Measurements from ENCODE around the gene PTGR3.

Gene PTGR3

GRCh38 chr18:75185460-75185859 is 23.5 kb downstream of the PTGR3 start:
- no peaks in the 10 kb centered on the region for H3K4me1 ChIP-seq (ENCODE audit: insufficient read depth, low read length)

DNA sequence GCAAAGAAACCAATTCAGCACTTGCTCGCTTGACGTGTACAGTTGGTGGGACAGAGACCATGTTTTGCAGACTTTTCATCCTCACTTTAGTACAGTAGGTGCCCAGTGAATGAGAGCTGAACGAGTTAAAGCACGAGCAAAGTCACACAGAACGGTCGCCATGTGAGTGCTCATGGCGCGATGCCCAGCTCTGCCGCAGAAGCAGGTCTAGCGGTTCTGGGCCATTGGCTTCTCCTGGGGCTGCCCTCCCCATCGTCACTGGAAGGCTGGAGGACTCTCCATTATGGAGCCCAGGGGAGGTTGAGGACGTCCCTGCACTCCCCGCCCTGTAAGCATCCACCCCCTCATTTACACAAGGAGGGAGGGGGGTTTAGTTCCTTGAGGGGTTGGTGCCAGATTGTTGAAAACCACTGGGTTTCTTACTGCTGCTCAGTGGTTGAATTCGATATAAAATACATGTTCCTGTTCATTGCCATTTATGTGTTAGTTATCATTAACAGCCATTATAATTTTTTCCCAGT is 24.9 kb downstream of the PTGR3 start:
- Histone ChIP-seq H3K4me1 (ENCODE audit: insufficient read depth, low read length) (no peaks in the 10 kb centered on the region), H3K36me3 (ENCODE audit: insufficient read depth, low read length) (no peaks in the 10 kb centered on the region), H3K9me3 (ENCODE audit: control insufficient read depth, insufficient read depth, low read length) (no peaks in the 10 kb centered on the region), H3K9ac (ENCODE audit: low read depth, low read length) (no peak overlapping the region)

More at GRCh38 chr18:75185460-75185859, 23.5 kb downstream of the PTGR3 start:
- Histone ChIP-seq H3K9ac (ENCODE audit: low read depth, low read length) (no peak overlapping the region), H3K9me3 (ENCODE audit: control insufficient read depth, insufficient read depth, low read length) (no peaks in the 10 kb centered on the region), H3K36me3 (ENCODE audit: insufficient read depth, low read length) (no peaks in the 10 kb centered on the region)

- no peak overlapping the region for H3K9ac ChIP-seq (ENCODE audit: low read depth, low read length)
- no peaks in the 10 kb centered on the region for H3K36me3 ChIP-seq (ENCODE audit: insufficient read depth, low read length)
- H3K4me1 ChIP-seq (ENCODE audit: insufficient read depth, low read length) = no peaks in the 10 kb centered on the region
- no peaks in the 10 kb centered on the region for H3K9me3 ChIP-seq (ENCODE audit: control insufficient read depth, insufficient read depth, low read length)
These were observed 25.4 kb downstream of the PTGR3 start for GRCh38 chr18:75183524-75183923.

- Histone ChIP-seq H3K4me1 (ENCODE audit: insufficient read depth, low read length) (no peaks in the 10 kb centered on the region), H3K9me3 (ENCODE audit: control insufficient read depth, insufficient read depth, low read length) (no peaks in the 10 kb centered on the region), H3K36me3 (ENCODE audit: insufficient read depth, low read length) (no peaks in the 10 kb centered on the region), H3K9ac (ENCODE audit: low read depth, low read length) (no peak overlapping the region)
These were observed 28.9 kb downstream of the PTGR3 start for GRCh38 chr18:75179819-75180600.

GRCh38 chr18:75178376-75178775 is 30.6 kb downstream of the PTGR3 start:
- Histone ChIP-seq H3K4me1 (ENCODE audit: insufficient read depth, low read length) (no peaks in the 10 kb centered on the region), H3K36me3 (ENCODE audit: insufficient read depth, low read length) (no peaks in the 10 kb centered on the region), H3K9ac (ENCODE audit: low read depth, low read length) (no peak overlapping the region), H3K9me3 (ENCODE audit: control insufficient read depth, insufficient read depth, low read length) (no peaks in the 10 kb centered on the region)

GRCh38 chr18:75176849-75177248 is 32.1 kb downstream of the PTGR3 start:
- H3K36me3 ChIP-seq (ENCODE audit: insufficient read depth, low read length) = no peaks in the 10 kb centered on the region
- no peaks in the 10 kb centered on the region for H3K4me1 ChIP-seq (ENCODE audit: insufficient read depth, low read length)
- no peaks in the 10 kb centered on the region for H3K9me3 ChIP-seq (ENCODE audit: control insufficient read depth, insufficient read depth, low read length)
- H3K9ac ChIP-seq (ENCODE audit: low read depth, low read length) = no peak overlapping the region

DNA sequence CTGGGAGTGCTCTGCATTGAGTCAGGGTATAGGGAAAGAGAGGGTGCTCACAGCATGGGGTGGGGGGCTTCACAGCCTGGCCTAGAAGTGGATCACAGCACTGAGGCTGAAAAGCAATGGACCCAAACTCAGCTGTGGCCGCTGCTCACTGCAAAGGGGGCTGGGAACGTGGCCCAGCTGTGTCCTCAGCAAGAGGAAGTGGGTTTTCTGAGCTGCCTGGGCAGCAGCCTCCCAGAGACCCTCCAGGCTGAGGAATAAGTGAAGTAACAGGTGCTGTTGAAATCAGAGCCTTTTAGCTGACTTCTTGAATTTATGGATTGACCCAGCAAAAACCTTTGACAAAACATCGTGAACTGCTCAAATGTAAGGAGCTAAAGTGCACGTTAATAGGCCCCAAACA is 35.2 kb downstream of the PTGR3 start:
- no peaks in the 10 kb centered on the region for H3K36me3 ChIP-seq (ENCODE audit: insufficient read depth, low read length)
- H3K4me1 ChIP-seq (ENCODE audit: insufficient read depth, low read length) = no peaks in the 10 kb centered on the region
- H3K9ac ChIP-seq (ENCODE audit: low read depth, low read length) = no peak overlapping the region
- no peaks in the 10 kb centered on the region for H3K9me3 ChIP-seq (ENCODE audit: control insufficient read depth, insufficient read depth, low read length)

- no peaks in the 10 kb centered on the region for H3K36me3 ChIP-seq (ENCODE audit: insufficient read depth, low read length)
- H3K4me1 ChIP-seq (ENCODE audit: insufficient read depth, low read length) = no peaks in the 10 kb centered on the region
- H3K9ac ChIP-seq (ENCODE audit: low read depth, low read length) = no peak overlapping the region
- H3K9me3 ChIP-seq (ENCODE audit: control insufficient read depth, insufficient read depth, low read length) = no peaks in the 10 kb centered on the region
These were observed 35.9 kb downstream of the PTGR3 start for GRCh38 chr18:75173125-75173432.

DNA sequence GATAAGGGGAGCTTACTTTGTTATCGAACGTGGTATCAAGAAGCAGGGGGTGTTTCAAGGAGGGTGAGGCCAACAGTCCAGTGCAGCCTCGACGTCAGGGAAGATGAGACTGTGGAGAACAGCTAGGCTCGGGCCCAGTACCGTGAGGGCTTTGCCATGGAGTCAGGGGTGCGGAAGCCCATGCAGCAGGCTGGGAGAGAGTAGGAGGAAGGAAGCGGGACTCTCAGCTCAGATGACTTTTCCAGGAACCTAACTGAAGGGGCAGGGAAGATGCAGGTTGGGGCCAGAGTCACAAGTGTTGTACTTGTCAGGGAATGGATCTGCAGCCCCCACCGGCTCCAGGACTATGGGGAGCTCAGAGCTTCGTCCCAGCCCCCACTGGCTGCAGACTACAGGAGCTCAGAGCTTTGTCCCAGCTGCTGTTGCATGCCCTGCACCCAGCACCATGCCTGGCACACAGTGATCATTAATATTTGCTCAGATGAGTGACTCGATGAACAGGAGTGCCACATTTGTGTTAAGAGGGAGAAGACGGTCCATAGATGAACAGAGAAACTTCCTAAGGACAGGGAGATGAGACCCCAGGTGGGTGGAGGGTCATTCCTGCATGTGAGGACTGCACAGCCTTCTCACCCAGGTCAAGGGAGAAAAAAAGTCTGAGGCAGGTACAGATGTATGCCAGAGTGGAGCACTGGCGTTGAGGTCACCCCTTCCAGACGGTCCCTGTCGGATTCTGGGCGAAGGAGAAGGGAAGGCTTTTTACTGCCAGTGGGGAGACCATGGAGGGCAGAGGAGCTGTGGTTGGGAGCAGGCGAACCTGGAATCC is 36.4 kb downstream of the PTGR3 start:
- no peaks in the 10 kb centered on the region for H3K9me3 ChIP-seq (ENCODE audit: control insufficient read depth, insufficient read depth, low read length)
- H3K4me1 ChIP-seq (ENCODE audit: insufficient read depth, low read length) = no peaks in the 10 kb centered on the region
- H3K9ac ChIP-seq (ENCODE audit: low read depth, low read length) = no peak overlapping the region
- no peaks in the 10 kb centered on the region for H3K36me3 ChIP-seq (ENCODE audit: insufficient read depth, low read length)

- H3K36me3 ChIP-seq (ENCODE audit: insufficient read depth, low read length) = no peaks in the 10 kb centered on the region
- no peaks in the 10 kb centered on the region for H3K4me1 ChIP-seq (ENCODE audit: insufficient read depth, low read length)
- no peaks in the 10 kb centered on the region for H3K9me3 ChIP-seq (ENCODE audit: control insufficient read depth, insufficient read depth, low read length)
- H3K9ac ChIP-seq (ENCODE audit: low read depth, low read length) = no peak overlapping the region
These were observed 38.0 kb downstream of the PTGR3 start for GRCh38 chr18:75170916-75171315.

- Histone ChIP-seq H3K36me3 (ENCODE audit: insufficient read depth, low read length) (no peaks in the 10 kb centered on the region), H3K9me3 (ENCODE audit: control insufficient read depth, insufficient read depth, low read length) (no peaks in the 10 kb centered on the region), H3K9ac (ENCODE audit: low read depth, low read length) (no peak overlapping the region), H3K4me1 (ENCODE audit: insufficient read depth, low read length) (no peaks in the 10 kb centered on the region)
These were observed 38.7 kb downstream of the PTGR3 start for GRCh38 chr18:75170022-75170789.

DNA sequence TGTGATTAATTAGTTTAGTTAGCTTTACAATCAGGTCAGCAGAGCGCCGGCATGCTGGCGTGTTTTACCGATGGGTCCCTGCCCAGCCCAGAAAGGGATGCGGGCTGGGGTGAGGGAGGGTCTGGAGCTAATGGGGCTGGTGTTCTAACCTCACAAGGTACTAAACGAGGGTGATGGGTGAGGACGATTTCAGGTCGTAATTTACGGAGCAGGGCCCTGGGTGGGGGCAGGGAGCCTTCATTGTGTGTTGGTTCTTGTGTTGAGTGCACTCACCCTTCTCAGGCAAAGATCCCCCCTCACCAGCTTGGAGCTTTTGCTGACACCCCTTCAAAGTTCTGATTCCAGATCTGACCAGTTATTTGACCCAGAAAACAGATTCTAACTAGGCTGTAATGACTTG is 39.5 kb downstream of the PTGR3 start:
- Histone ChIP-seq H3K9me3 (ENCODE audit: control insufficient read depth, insufficient read depth, low read length) (no peaks in the 10 kb centered on the region), H3K9ac (ENCODE audit: low read depth, low read length) (no peak overlapping the region), H3K36me3 (ENCODE audit: insufficient read depth, low read length) (no peaks in the 10 kb centered on the region), H3K4me1 (ENCODE audit: insufficient read depth, low read length) (no peaks in the 10 kb centered on the region)

DNA sequence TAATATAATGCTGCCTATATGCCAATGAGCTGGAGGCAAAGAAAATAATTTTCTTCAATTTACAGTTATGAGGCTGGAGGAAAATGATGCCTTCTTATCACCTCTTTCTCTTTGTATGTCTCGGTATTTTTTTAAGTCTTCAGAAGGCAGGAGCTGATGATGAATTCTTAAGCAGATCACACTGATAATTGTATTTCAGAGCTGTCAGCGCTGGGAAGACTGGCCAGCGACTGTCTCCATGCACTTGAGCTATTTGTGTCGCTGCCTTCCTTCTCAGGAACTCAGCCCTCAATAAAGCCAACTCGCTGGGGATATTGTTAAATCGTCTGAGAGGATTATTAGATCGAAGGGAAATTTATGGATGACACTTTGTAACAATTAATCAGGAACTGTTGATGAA is 40.3 kb downstream of the PTGR3 start:
- Histone ChIP-seq H3K36me3 (ENCODE audit: insufficient read depth, low read length) (no peaks in the 10 kb centered on the region), H3K4me1 (ENCODE audit: insufficient read depth, low read length) (no peaks in the 10 kb centered on the region), H3K9ac (ENCODE audit: low read depth, low read length) (no peak overlapping the region), H3K9me3 (ENCODE audit: control insufficient read depth, insufficient read depth, low read length) (no peaks in the 10 kb centered on the region)

DNA sequence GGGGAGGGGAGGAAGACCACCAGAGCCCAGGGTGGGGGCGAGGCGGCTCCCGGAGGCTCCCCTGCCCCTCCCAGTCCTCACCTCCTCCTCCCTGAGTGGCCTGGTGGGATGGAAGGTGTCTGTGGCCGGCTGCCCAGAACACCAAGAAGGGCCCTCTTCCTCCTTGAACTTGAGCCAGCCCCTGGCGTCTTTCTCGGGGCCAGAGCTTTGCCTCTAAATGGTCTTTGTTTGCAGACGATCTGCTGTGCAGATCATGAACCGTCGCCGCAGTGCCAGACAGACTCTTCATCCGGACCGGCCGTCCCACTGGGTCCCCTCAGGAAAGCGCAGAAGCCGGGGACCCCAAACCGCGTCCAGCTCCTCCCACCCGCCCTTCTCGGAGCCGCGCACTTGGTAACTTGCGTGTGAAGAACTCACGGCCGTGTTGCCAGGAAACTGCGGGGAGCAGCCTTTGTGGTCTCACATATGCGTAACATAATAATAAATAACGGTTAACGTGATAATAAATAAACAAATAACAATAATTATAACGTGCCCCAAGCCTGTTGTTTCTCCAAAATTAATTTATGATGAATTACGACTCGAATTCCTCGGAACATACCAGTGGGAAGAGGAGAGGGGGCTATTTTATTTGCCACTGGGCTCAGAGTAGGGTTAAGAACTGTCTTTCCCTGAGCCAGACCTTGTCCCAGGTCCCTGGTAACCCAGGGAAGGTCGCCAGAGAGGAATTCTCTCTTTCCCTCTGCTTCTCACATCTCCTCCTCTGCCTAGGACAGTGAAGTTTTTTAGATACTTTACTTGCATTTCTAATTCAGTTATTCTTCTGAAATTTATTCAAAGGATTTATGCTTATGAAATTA is 41.0 kb downstream of the PTGR3 start:
- Histone ChIP-seq H3K4me1 (ENCODE audit: insufficient read depth, low read length) (no peaks in the 10 kb centered on the region), H3K9me3 (ENCODE audit: control insufficient read depth, insufficient read depth, low read length) (no peaks in the 10 kb centered on the region), H3K36me3 (ENCODE audit: insufficient read depth, low read length) (no peaks in the 10 kb centered on the region), H3K9ac (ENCODE audit: low read depth, low read length) (no peak overlapping the region)

Data from ES-I3 (cell line).